Measurements from ENCODE around the gene PAFAH2.
"Not testable (repeated sequence)": the region's sequence is repeated elsewhere in the genome, so short reads cannot be mapped to it uniquely, and the experiment has no call there.

PAFAH2 gene

DNA sequence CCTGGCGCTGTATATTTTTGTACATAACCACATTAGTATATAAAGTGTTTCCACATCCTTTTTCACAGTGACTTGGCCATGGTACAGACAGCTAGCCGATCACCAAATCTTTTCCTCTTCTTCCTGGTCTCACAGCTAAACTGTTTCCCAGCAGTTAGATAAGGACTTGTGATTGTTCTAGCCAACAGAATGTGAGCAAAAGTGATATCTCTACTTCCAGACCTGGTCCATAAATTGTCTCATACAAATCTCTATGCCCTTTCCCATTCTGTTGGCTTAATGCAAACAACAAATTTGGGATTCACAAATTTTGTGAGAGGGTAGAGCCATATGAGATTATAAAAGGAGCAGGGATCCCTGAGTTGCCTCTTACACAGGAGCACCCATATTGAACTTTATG, 19.5 kb downstream of the PAFAH2 start:
- DNase-seq: no peak

DNA sequence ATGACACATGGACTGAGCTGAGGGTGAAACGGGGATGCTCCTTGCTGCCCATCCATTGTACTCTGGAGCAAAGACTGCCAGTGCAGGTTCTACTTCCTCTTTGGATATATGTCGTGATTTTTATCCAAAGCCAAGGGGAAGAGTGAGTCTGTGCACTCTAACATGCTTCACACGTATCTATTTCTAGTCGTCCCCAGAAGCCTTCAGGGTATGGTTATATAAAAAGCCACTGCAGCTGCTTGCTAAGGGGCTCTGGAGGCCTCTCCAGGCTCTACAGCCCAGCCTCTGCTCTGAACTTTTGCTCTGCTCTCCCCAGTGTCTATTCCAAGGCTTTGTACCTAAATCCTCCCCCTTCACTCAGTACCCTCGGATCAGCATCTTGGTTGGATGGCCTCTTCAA, 20.1 kb downstream of the PAFAH2 start:
- DNase-seq: no peak

DNA sequence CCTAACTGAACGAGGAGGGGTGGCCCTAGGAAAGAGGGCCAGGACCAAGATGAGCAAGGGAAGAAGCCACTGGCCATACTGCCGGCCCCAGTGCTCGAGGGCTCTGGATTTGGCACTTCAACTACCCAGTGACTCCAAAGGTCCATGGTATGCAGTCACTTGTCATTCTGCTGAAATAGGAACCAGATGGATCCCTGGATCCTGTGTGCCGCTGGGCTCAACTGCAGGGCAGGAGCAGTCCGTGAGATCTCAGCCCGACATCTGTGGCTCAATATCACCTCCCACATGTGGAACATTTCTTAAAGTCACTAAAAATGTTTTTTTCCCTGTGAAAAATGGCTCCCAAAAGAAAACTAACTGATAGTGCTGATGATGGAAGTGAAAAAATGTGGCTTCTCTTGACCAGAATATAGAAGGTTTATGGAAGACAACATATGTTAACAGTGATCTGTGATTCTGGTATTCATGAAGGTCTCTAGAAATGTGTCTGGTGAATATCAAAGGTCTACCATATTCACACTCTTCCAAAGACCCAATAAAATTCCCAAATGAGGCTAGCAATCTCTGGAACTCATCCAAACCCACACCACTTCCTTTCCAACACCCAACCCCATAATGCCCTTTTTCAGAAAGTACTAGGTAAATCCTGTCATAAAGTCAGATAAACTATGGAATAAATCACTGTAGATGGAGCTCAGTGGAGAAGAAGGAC, 24.1 kb downstream of the PAFAH2 start:
- DNase-seq: no peak

DNA sequence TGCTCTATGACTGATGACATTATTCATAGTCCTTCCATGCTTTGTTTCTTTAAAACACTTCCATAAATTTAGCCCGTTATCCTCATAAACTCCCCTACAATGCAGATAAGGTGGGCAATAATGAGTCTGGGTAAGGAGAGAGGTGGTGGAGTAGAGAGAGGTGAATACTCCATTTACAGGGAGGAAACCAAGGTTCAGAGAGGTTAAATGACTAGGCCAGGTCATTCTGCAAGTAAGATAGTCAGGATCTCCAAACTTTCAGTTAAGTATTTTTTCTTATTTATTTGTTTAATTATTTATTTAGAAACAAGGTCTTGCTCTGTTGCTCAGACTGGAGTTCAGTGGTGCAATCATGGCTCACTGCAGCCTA, 26.1 kb downstream of the PAFAH2 start:
- no peak for DNase-seq

DNA sequence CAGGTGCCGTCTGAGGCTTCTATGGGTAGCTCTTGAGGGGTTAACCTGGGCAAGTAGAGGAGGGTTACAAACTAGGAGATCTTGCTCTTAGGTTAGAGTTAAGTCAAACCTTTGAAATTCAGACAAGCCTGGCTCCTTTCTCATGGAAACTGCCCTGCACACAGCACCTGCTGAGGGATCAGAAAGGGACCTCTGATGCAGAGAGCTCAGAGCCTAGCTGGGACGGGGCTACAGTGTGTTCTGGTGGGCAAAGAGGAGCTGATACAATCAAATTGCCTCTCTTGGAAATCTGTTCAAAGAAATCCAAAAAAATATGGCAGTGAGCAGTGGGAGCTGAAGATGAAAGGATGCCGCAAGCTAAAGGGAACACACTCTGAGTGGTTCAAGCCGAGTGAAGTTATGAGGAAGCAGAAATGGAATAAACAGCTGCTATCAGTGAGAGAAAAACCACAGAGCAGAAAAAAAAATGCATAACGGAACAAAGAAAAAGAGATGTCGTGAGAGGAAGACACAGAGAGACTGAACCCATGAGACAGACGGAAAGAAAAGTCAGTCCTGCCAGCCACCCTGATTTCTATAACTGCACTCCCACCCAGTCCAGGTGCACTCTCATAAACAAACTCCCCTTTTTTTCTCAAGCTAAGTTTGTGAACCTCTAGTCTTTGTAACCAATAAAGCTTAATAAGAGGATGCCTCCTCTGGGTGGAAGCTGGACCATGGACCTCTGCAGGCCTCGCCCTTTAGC, 26.6 kb downstream of the PAFAH2 start:
- DNase-seq: peak in 1 of 2 donors; percentile 32

DNA sequence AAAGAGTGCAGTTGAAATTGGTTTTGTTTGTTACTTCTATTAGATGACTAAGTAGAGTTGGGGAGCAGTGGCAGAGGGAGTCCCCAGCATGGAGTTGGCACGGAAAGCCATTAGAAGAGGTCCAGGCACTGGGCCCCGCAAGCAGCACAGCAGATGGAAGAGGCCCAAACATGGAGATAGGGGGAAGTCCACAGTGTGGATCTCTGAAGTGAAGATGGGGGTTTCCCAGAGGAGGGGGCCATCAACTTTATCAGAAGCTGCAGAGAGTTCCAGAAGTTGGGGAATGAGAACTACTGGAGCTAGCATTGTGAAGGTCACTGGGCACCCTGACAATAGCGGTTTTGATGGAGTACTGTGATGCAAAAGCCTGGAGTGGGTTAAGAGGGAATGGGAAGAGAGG, 30.6 kb downstream of the PAFAH2 start:
- DNase-seq: no peak

DNA sequence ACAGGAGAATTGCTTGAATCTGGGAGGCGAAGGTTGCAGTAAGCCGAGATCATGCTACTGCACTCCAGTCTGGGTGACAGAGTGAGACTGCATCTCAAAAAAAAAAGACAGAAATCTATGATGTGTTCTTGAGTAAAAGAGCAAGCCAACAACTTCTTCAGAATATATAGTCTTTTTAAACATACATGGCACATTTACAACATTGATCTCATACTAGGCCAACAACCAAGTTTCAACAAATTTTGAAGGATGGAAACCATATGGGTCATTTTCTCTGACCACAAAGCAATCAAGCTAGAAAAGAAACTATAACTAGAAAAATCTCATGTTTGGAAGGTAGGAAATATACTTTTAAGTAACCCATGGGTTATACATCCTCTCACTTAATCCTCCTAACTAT, 38.3 kb downstream of the PAFAH2 start:
- DNase-seq: no peak

DNA sequence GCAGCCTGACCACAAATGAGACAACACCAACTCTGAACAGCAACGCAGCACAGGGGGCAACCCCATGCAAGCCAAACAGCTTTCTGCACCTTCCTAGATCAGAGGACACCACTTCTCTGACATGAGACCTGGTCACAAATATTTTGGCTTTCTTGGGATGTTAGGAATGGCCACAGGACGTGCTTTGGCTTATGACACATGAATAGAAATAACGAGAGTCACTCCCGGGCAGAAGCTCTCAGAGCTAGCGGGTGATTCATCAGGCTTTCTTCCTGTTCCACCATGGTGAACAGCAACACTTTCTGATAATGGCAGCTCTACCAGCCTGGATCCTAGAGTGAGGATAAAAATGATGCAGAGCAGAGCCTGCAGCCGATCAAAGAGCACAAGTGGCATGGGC, 39.4 kb downstream of the PAFAH2 start:
- no peak for DNase-seq

DNA sequence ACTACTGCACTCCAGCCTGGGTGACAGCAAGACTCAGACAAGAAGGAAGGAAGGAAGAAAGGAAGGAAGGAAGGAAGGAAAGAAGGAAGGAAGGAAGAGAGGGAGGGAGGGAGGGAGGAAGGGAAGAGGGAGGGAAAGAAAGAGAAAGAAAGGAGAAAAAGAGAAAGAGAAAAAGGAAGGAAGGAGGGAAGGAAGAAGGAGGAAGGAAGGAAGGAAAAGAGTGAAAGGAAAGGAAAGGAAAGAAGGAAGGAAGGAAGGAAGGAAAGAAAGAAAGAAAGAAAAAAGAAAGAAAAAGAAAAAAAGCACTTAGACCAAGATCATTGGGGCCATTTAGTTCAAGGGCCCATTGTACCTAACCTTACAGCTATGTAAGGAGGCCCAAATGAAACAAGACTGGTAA, 42.3 kb downstream of the PAFAH2 start:
- DNase-seq: no peak

DNA sequence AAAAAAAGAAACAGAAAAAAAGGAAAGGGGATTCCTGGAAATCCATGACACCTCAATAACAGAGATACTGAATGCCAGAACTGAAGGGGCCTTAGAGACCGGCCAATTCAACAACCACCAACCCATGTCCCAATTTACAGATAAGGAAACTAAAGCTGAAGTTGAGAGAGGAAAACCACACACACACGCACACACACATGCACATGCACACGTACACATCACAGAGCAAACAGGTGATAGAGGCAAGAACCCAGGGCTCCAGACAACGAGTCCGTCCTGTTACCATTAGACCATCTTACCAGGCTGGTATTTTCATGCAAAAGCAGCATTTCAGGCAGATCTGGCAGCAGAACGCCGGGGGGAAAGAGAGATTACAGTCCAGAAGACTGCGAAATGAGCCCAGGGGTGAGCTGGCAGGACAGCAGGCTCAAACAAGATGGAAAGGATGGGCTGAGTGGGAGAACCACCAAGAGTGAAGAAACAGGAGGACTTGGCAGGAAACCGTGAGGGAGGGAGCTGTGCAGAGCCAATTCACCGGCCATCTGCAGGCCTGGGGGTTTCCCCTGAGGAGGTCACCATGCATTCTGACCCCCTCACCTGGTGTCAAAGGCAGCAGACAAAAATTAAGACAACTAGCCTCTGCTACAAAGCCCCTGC, 43.5 kb downstream of the PAFAH2 start:
- DNase-seq: no peak

DNA sequence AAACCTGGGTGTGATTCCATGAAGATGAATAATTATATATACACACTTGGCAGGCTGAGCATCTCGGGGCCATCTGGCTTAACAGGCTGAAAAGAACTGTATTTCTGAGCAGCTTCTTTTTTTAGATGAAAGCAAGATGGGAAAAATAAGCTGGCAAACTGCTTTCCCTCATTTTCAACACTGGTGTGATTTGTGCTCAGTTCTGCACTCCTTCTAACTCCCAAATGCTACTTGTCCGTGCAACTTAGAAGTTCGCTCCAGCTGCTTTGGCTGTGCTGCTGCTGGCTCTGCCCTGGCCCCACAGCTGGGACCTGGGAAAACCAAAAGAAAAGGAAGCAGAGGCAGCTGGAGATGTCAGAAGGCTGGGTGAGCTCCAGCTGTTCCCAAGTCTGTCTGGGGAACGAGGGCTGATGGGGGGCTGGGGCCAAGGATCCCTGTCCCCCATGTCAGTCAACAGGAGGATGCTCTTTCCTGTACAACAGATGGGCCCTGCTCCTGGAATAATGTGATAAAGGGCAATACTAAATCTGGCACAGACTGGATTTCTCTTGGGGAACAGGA, 44.9 kb downstream of the PAFAH2 start:
- no peak for DNase-seq

DNA sequence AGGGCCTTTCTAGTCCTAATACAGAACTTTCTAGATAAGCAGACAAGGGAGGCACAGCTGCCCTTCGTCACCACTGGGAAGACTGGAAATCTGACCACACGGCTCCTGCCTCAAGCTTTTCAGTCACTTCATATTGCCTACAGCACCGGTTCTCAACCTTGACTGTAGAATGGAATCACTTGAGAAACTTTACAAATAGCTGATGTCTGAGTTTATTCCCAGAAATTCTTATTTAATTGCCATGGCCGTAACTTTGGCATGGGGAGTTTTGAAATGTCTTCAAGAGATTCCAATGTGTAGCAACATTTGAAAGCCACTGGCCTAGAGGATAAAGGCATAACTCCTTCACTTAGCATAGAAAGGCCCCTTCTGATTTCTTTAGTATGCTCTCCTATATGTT, 49.2 kb downstream of the PAFAH2 start:
- no peak for DNase-seq

DNA sequence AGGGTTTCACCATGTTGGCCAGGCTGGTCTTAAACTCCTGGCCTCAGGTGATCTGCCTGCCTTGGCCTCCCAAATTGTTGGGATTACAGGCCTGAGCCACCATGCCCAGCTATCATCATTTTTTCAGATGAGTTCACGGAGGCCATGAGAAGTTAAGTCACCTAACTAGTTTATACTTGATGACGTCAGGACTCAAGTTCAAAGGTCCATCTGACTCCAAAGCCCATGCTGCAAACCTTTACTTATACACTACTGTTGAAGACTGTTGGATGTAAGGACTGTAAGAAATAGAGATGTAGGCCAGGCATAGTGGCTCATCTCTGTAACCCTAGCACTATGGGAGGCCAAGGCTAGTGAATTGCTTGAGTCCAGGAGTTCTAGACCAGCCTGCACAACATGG, 50.8 kb downstream of the PAFAH2 start:
- no peak for DNase-seq

DNA sequence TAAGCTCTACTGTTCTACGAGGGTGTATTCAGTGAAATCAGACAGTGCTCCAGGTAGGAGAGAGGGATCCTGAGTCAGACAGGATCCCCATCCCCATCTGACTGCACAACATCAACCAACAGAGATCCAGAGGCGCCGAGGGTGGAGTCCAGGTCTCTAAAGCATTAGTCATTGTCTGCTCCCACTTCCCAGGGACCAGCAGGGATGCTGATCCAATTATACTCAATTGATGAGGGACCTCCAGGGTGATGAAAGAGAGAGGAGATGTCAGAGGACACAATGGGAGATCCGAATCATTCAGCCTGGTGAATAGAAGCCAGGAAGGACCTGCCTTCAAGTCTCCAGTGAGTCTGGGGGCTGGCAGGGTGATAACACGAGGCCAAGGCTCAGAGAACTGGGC, 52.1 kb downstream of the PAFAH2 start:
- DNase-seq: no peak

DNA sequence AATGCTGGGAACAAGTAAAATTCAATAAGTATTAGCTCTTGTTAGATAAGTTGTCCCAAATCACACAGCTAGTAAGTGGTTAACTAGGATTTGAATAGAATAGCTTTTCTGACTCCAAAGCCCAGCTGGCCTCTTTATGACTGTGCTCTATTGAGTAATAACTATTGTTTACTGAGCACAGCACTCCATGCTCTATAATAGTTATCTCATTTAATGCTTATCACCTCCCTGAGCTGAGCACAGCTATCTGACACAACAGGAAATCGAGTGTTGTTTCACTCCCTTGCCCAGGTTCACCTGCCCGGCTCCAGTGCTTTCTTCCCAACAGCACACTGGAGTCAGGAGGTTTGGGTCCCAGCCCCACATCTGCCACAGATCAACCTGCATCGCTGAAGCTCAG, 52.9 kb downstream of the PAFAH2 start:
- no peak for DNase-seq

DNA sequence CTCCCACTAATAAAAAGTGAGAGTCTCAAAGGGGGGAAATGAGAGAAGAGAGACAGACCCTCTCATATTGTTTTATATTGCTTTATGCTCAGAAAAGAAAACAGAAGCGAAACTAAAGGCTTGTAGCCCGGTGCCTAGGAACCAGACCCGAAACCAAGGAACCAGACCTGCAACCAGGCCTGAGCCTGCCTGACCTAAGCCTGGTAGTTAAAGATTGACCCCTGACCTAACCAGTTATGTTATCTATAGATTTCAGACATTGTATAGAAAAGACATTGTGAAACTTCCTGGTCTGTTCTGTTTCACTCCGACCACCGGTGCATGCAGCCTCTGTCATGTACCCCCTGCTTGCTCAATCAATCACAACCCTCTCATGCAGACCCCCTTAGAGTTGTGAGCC, 54.4 kb downstream of the PAFAH2 start:
- not testable (repeated sequence) for DNase-seq

DNA sequence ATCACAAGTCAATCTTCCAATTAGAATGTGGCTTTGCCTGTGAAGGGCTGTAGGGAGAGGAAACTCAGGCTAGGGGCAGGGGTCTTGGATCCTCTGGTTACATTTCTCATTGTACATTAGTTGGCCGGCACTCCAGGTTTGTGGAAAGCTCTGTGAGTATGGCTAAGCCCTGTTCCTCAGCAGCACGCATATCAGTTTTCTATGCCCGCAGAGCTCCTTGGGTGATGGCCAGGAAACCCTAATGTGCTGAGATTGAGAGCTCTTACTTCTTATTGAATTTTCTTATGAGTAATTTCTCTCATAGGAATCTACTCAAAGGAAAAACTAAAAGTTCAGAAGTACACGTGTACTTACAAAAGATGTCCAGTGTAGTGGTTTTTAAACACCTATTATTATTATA, 60.9 kb downstream of the PAFAH2 start:
- DNase-seq: no peak

DNA sequence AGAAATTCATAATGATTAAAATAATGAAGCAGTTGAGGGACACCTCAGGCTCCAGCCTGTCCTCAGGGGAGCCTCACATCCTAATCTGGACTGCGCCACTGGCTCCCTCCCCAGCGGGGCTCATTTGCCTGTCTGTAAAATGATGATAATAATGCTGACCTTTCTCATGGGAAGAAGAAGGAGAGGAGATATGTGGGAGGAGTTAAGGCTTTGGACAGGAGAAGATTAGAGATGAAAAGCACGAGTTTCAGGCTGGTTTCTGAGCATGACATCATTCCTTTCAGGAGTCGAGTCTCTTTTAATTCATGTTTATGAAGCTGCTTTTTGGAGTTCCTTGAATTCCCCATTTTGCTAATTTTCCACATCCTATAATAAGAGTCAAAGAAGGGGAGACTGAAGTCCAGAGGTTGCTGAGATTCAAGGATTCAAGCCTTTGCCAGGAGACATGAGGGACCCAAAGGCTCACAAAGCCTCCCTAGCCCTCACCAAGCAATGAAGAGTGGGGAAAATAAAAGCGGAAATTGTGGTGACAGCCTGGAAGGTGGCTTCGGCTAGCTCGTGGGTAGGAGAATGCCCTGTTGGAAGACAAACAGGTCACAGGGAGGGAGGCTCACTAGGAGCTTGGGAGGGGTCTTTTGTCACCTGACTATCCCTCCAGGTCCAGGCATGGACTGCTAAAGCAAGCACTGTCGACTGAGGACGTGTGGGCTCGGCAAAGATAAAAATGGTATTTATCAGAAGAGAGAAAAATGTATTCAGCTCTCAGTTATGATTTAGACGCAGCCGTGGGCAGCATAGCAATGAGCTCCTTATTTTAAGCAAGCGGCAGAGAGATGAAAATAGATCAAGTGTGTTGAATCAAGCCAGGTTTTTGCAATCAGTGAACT, 64.1 kb downstream of the PAFAH2 start:
- no peak for DNase-seq

DNA sequence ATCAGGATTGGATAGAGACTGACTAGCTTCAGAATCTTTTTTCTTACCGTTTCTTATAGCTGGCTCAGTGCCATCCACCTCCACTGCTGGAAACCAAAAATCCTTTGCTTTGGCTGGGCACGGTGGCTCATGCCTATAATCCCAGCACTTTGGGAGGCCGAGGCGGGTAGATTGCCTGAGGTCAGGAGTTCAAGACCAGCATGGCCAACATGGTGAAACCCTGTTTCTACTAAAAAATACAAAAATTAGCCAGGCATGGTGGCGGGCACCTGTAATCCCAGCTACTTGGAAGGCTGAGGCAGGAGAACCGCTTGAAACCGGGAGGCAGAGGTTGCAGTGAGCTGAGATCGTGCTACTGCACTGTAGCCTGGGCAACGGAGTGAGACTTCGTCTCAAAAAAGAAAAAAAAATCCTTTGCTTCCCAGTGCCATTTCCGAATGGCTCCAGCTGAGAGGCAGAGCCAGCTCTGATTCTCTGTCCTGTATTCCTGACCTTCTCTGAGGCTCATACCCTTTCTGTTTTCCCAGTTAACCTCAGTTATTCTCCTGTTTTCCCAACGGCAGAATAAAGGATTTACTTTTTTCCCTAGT, 65.0 kb downstream of the PAFAH2 start:
- not testable (repeated sequence) for DNase-seq

DNA sequence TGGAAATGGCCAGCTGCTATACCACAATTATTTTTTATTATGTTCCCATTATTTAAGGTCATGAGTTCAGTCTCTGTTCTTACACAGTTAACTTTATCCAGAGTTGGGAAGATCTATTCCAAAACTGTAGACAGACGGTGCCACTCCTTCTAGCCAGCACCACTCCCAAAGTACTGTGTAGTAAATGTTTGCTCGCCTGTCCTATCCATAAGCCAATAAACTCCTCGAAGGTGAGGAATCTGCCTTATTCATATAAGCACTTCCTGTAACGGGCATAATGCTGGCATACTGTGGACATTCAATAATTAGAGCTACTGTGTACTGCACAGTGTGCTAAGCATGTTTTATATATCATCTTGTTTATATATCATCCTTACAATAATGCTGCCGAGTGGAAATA, 65.5 kb downstream of the PAFAH2 start:
- no peak for DNase-seq

DNA sequence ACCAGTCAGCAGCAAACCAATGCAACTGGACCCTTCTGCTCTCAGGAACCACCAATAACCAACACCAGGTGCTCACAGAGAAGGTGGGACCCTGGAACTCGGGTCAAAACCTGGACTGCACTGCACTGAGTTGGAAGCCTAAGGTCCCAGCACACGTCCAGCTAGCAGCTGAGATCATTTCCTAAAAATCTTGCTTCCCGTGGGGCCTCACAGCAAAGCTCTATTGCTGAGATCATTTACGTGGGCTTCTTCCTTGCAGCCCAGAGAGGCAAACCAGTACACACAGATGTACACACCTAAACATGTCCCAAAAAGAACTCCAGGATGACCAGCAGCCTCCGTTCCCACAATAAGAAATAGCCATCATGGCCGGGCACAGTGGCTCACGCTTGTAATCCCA, 68.8 kb downstream of the PAFAH2 start:
- no peak for DNase-seq

DNA sequence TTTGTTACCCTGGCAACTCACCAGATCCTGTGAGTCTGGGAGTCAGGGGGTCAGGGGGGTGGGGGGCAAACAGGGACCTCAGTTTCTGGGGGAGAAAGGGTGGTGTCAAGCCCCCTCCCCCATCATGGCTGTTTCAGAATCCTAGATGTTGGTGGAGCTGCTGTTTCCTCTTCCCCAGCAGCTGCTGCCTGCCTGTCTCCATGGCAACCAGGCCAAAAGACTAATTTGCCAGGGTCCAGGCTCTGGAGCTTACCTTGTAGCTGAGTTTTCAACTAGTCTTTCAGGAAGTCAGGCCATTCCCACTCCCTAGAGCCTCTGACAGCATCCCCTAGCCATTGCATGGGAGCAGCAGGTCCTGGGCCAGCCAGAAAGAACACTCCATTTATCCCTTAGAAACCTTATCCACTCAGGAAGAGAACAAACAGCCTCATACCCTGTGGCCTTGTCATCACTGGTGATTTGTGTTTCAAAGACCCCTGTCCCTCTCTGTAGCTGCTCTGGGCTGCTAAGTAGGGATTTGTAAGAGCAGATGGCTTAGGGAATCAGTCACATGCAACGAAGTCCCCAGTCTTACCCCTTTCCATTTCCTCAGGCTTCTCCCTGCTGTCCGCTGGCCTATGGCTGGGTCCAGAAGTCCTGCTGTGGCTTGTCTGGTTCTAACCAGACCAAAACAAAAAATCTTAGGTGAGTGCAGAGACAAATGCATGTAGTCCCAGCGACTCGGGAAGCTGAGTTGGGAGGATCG, 70.2 kb downstream of the PAFAH2 start:
- DNase-seq: no peak
